ENCODE data around the gene EXPH5. TPM values are rescaled to one million over a fixed set of nuclear protein-coding genes. Genes with fewer than 3 reads are reported as not detected.
A peak's percentile ranks its signal among the peaks of the same experiment; 100 is the strongest.
"Not testable (repeated sequence)": the region's sequence is repeated elsewhere in the genome, so short reads cannot be mapped to it uniquely, and the experiment has no call there.

EXPH5 gene, protein sequence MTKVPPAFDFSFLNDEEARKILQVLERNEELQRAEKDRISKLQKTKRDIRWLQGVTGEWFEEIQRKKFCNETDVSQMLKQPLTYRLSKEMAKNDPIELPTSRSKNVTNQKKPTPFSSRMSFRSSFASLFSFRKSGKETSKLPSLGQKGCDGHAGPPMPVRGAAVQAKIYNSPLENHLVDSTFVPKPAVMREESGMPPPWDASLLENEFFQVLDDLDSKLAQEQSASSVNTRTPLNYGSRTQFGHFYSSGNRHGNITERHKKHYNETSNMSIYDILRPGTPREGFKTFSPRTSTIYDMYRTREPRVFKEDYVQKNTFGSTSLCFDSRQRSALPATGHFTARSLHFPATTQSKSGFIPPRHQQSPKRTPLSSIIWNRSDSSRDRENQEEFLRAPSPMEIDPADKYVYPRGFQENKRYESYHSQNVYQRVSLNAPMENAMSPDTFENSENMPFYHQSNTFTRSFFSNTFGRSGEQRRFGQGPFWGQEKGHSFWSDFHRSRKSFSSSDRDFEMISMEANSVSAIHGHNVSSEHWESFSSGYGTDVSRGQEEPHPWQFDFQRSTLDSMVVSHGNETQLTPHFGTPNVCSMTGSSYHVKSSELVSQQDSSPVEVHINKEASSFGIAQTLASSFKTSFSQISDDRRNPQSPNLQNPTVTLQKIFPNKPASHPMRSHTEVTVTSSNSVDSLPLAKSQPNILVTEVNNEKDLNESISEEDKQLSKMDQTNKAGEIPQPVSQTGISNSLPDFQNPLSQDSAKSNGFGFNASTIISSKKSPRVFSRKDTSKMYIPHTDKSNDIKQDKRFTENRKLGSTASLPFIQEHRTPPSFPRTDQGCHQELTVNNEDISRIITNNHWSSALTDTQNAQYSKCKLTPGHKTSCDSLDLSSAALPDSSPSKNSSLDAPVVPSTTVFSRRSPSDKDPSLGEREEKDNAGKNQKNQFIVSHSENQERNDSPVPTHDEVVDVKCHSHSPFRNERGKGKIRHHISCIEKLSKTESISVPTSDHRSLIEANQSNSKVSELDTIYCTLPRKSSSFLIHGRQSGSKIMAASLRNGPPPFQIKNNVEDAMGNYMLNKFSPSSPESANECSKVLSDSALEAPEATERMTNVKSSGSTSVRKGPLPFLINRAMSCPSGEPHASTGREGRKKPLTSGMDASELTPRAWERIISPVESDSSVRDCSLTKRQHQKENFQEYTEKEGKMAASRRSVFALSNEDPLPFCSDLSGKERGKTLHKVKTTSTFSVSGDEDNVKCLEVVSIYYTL (N-terminal part only)
- 30.8 TPM for total RNA-seq
- long read RNA-seq, full-length matches to known transcripts = 4 of 10 reads
- long read RNA-seq, partial matches to known transcripts = 0 of 10 reads
- long read RNA-seq, other reads (novel, unspliced or antisense) = 6 of 10 reads

DNA sequence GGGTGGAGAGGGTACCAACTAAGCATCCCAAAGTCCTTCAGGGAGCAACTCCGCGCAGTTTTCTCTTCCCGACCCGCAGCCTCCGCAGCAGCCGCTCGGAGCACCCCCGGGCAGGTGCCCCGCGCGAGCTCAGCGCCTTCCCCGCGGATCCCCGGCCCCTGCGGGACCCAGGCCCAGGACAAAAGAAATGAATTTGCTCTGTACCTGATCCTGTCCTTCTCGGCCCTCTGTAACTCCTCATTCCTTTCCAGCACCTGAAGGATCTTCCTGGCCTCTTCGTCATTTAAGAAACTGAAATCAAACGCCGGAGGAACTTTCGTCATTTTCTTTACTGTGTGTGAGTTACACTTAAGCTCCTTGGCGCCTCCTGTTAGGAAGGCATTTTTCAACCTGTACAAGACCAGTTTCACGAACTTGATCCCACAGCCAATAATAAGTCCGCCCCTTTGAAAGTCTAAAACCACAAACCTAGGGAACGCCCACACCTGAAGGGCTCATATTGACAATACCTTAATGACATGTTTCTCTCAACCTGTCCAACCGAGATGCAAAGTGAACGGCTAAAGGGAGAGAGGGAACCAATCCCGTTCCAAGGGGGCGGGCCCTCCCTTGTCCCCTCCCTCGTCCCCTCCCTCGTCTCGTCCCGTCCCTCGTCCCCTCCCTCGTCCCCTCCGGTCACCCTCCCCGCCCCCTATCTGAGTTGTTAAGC, at the start of gene EXPH5:
TSS of gene EXPH5 (minus strand) at position 555 of the 709 bp plus-strand sequence. CDS start at position 323, 232 bp downstream.
- Histone ChIP-seq H3K4me3 (peak within 1 kb of the TSS; percentile 80), H3K36me3 (no peaks in the 10 kb centered on the region), H3K27ac (peak within 1 kb of the TSS; percentile 83), H3K27me3 (peaks cover 15% of the 10 kb centered on the region), H3K9me3 (no peaks in the 10 kb centered on the region), H3K4me1 (peaks cover 7% of the 10 kb centered on the region)
- intact Hi-C loops (cut with DNase I) = no loop called here
- peak; percentile 97 for DNase-seq
- TF ChIP-seq, protein P1, sequence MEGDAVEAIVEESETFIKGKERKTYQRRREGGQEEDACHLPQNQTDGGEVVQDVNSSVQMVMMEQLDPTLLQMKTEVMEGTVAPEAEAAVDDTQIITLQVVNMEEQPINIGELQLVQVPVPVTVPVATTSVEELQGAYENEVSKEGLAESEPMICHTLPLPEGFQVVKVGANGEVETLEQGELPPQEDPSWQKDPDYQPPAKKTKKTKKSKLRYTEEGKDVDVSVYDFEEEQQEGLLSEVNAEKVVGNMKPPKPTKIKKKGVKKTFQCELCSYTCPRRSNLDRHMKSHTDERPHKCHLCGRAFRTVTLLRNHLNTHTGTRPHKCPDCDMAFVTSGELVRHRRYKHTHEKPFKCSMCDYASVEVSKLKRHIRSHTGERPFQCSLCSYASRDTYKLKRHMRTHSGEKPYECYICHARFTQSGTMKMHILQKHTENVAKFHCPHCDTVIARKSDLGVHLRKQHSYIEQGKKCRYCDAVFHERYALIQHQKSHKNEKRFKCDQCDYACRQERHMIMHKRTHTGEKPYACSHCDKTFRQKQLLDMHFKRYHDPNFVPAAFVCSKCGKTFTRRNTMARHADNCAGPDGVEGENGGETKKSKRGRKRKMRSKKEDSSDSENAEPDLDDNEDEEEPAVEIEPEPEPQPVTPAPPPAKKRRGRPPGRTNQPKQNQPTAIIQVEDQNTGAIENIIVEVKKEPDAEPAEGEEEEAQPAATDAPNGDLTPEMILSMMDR (IDR thresholded peaks at IDR 0.05) = no peak
- ATAC-seq = peak; percentile 99

DNA sequence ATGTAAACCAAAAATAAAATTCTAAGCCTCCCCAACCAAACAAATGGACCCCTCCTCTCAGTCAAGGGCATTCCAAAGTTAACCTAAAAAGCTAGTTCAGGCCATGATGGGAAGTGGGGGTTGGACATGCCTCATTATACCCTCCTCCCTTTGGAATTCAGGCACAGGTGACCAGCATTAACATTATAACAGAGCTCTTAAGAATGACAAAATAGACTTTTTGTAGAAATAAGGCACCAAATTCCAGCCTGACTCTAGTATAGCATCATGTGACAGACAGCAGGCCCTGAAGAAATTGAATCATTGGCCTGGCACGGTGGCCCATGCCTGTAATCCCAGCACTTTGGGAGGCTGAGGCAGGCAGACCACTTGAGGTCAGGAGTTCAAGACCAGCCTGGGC, 48.2 kb upstream of the EXPH5 start:
- ATAC-seq; H3K4me1 ChIP-seq; H3K36me3 ChIP-seq; H3K4me3 ChIP-seq; DNase-seq; H3K27ac ChIP-seq; H3K27me3 ChIP-seq; intact Hi-C loops (cut with DNase I); H3K9me3 ChIP-seq: not testable (repeated sequence)

DNA sequence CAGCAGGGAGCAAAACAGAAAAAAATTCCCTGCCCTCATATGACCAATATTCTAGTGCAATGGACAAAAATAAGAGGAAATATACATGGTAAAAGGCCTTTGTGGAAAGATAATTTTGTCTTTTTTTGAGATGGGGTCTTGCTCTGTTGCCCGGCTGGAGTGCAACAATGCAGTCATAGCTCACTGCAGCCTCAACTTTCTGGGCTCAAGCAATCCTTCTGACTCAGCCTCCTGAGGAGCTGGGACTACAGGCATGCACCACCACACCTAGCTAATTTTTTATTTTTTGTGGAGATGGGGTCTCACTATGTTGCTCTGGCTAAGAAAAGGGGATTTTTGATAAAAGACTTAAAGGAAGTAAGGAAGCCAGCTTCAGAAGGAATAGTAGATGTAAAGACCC, 45.6 kb upstream of the EXPH5 start:
- Histone ChIP-seq H3K9me3 (no peaks in the 10 kb centered on the region), H3K27me3 (no peaks in the 10 kb centered on the region), H3K4me1 (no peaks in the 10 kb centered on the region), H3K27ac (no peak overlapping the region), H3K4me3 (no peak overlapping the region), H3K36me3 (no peaks in the 10 kb centered on the region)
- ATAC-seq = no peak
- DNase-seq = no peak
- intact Hi-C loops (cut with DNase I) = no loop called here
- TF ChIP-seq, protein P1 (IDR thresholded peaks at IDR 0.05) = no peak

DNA sequence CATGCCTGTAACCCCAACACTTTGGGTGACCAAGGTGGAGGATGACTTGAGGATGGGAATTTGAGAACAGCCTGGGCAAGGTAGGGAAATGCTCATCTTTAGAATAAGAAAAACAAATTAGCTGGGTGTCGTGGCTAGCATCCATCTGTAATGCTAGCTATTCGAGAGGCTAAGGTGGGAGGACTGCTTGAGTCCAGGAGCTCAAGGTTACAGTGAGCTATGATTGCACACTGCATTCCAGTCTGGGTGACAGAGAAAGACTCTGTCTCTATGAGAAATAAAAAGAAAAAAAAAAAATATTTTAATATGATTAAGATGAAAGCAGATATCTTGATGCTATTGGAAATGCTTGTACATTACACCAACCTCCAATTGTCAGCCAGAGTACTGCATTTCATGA, 42.7 kb upstream of the EXPH5 start:
- intact Hi-C loops (cut with DNase I) = no loop called here
- no peaks in the 10 kb centered on the region for H3K4me1 ChIP-seq
- no peaks in the 10 kb centered on the region for H3K36me3 ChIP-seq
- H3K4me3 ChIP-seq = no peak overlapping the region
- DNase-seq (no peak), ATAC-seq (no peak)
- TF ChIP-seq, protein P1 (IDR thresholded peaks at IDR 0.05) = no peak
- H3K27me3 ChIP-seq = no peaks in the 10 kb centered on the region
- H3K27ac ChIP-seq = no peak overlapping the region
- no peaks in the 10 kb centered on the region for H3K9me3 ChIP-seq

DNA sequence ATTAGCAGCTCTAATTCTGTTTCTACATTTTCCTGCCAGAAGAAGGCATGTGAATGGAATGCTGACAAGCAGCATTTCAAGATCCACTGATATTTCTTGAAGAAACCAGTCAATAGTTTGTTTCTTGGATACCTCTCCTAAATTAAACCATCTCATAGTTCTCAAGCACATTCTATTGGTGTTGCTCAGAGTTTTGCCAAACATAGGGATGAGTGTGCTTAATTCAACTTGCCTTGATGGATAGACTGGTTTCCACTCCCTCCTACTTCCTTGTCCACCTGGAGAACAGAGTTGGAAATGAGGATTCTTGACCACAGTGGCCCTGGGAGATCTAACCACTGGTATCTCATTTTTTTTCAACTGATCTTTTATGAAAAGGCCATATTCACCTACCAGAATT, 41.5 kb upstream of the EXPH5 start:
- ATAC-seq = no peak
- no peak overlapping the region for H3K27ac ChIP-seq

More for the DNA sequence above, 41.5 kb upstream of the EXPH5 start:
- no peak overlapping the region for H3K4me3 ChIP-seq
- H3K9me3 ChIP-seq = no peaks in the 10 kb centered on the region
- H3K4me1 ChIP-seq = no peaks in the 10 kb centered on the region
- H3K36me3 ChIP-seq = no peaks in the 10 kb centered on the region
- DNase-seq = no peak
- intact Hi-C loops (cut with DNase I) = no loop called here
- no peaks in the 10 kb centered on the region for H3K27me3 ChIP-seq
- TF ChIP-seq, protein P1 (IDR thresholded peaks at IDR 0.05) = no peak

Data from upper lobe of right lung (tissue), 1 donor.